Neuron (in vitro differentiated cells): ENCODE measurements around the gene FAM234A.

Experiments used
- H2AFZ ChIP-seq: one replicate; pipeline ENCODE4 v1.6.1; 2013; ENCODE audit warnings: low read depth, mild to moderate bottlenecking, inconsistent platforms, low read length, moderate library complexity
- H3K27me3 ChIP-seq: one replicate; pipeline ENCODE4 v1.6.1; 2013; ENCODE audit warnings: low read length; ENCODE audit not compliant: insufficient read depth
- H3K36me3 ChIP-seq: one replicate; pipeline ENCODE4 v1.6.1; 2013; ENCODE audit warnings: low read length; ENCODE audit not compliant: insufficient read depth
- H3K4me1 ChIP-seq: one replicate; pipeline ENCODE4 v1.6.1; 2013; ENCODE audit warnings: low read length; ENCODE audit not compliant: insufficient read depth
- H3K4me3 ChIP-seq: 2 replicates; pipeline ENCODE4 v1.5.1; 2013; ENCODE audit warnings: mild to moderate bottlenecking, low read length, moderate library complexity
- H3K9me3 ChIP-seq: one replicate; pipeline ENCODE4 v1.6.1; 2013; ENCODE audit warnings: low read length

FAM234A gene

GRCh38 chr16:293043-293775 lies 58.6 kb downstream of the FAM234A start:
- Histone ChIP-seq H3K4me1 (no peaks in the 10 kb centered on the region), H3K4me3 (no peak overlapping the region), H3K27me3 (no peaks in the 10 kb centered on the region), H3K9me3 (peaks cover 3% of the 10 kb centered on the region), H3K36me3 (peaks cover 59% of the 10 kb centered on the region), H2AFZ (no peak overlapping the region)

- Histone ChIP-seq H3K4me1 (no peaks in the 10 kb centered on the region), H3K4me3 (no peak overlapping the region), H3K9me3 (no peaks in the 10 kb centered on the region), H2AFZ (no peak overlapping the region), H3K36me3 (peaks cover 40% of the 10 kb centered on the region), H3K27me3 (no peaks in the 10 kb centered on the region)
These were observed 61.7 kb downstream of the FAM234A start for GRCh38 chr16:296276-296675.

DNA sequence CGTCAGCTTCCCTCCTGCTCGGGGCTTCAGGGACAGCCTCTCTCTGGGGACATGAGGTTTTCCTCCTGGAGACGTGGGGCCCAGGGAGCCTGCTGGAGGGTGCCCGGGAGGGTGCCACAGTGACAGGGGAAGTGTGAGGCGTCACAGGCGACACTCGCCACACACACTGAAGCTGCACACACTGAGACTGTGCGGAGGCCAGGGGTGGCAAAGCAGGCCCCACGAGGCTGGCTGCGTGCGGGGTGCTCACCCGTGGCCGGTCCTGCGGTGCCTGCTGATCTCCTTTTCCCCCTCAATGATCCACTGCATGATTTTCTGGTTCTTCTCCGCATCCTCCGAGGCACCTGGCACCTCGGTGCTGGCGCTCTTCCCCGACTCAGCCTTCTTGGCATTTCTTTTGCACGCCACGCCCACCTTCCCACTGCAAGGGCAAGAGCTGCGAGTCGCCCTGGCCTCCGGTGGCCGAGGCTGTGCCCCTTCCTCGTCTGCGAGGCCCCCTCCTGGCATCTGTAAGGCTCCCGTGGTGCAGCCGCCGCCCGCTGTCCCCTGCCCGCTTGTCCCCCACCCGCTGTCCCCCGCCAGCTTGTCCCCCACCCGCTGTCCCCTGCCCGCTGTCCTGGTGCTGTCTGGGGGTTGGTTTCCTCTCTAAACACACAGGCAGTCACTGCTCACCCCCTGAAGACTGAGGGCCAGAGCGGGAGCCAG lies 62.3 kb downstream of the FAM234A start:
- Histone ChIP-seq H3K4me3 (no peak overlapping the region), H3K27me3 (no peaks in the 10 kb centered on the region), H3K36me3 (peaks cover 35% of the 10 kb centered on the region), H3K9me3 (no peaks in the 10 kb centered on the region), H2AFZ (no peak overlapping the region), H3K4me1 (no peaks in the 10 kb centered on the region)

DNA sequence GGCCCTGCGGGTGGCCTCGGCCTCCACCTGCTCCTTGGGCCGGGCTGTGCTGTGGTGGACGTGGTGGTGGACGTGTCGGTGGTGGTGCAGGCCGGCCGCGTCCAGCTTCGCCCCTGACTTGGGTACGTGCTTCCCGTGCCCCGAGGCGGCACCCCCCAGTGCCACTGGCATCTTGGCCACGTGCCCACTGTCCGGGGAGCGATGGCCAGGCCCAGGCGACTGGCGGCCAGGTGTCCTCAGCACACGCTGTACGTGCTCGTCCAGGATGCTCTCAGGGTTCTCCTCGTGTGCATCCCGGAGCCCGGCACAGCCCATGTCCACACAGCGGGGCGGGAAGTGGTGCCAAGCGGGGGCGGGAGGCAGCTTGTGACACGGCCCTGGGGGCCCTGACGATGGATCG lies 63.2 kb downstream of the FAM234A start:
- no peak overlapping the region for H2AFZ ChIP-seq
- no peak overlapping the region for H3K4me3 ChIP-seq
- H3K27me3 ChIP-seq = no peaks in the 10 kb centered on the region
- no peaks in the 10 kb centered on the region for H3K9me3 ChIP-seq
- peaks cover 33% of the 10 kb centered on the region for H3K36me3 ChIP-seq
- H3K4me1 ChIP-seq = no peaks in the 10 kb centered on the region

GRCh38 chr16:301235-301634 lies 66.6 kb downstream of the FAM234A start:
- no peaks in the 10 kb centered on the region for H3K9me3 ChIP-seq
- no peaks in the 10 kb centered on the region for H3K4me1 ChIP-seq
- H2AFZ ChIP-seq = no peak overlapping the region
- H3K4me3 ChIP-seq = no peak overlapping the region
- H3K27me3 ChIP-seq = no peaks in the 10 kb centered on the region
- peaks cover 34% of the 10 kb centered on the region for H3K36me3 ChIP-seq

- Histone ChIP-seq H3K36me3 (peaks cover 35% of the 10 kb centered on the region), H2AFZ (no peak overlapping the region), H3K4me3 (no peak overlapping the region), H3K9me3 (no peaks in the 10 kb centered on the region), H3K4me1 (no peaks in the 10 kb centered on the region), H3K27me3 (no peaks in the 10 kb centered on the region)
These were observed 67.3 kb downstream of the FAM234A start for GRCh38 chr16:301950-302349.

DNA sequence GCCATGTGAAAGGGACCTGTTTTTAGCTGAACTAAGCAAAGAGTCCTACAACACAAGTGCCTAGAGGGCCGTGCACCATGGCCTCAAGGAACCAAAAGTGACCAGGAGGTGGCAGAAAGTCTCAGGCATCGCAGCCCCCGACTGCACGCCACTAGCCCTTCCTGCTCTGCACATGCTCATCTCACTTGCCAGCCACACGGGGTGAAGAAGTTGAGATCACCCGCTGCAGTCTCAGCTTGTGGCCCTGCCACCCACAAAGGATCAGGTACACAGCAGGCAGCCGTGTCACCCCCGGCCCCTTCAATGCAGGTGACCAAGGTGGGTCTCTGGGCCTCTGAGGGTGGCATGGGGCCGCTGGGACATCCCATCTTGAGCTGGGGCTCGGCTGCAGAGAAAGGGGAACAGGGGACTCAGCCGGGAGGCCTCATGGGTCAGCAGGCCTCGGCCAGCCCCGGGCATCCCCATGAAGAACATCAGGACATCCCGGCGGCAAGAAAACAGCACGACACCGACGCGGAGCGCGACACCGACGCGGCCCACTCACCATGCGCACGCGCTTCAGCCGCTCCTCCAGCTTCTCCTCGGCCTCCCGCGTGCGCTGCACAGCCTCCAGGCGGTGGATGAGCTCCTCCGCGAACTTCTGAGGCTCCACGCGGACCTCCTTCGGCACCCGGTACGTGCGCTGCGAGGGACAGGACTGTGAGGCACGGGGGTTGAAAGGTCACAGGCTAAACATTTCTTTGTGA lies 69.3 kb downstream of the FAM234A start:
- Histone ChIP-seq H2AFZ (no peak overlapping the region), H3K27me3 (no peaks in the 10 kb centered on the region), H3K9me3 (no peaks in the 10 kb centered on the region), H3K4me3 (no peak overlapping the region), H3K4me1 (no peaks in the 10 kb centered on the region), H3K36me3 (peaks cover 39% of the 10 kb centered on the region)

GRCh38 chr16:305916-306626 lies 71.5 kb downstream of the FAM234A start:
- H3K36me3 ChIP-seq = peaks cover 43% of the 10 kb centered on the region
- no peaks in the 10 kb centered on the region for H3K27me3 ChIP-seq
- H3K9me3 ChIP-seq = no peaks in the 10 kb centered on the region
- no peak overlapping the region for H2AFZ ChIP-seq
- H3K4me3 ChIP-seq = no peak overlapping the region
- H3K4me1 ChIP-seq = no peaks in the 10 kb centered on the region

DNA sequence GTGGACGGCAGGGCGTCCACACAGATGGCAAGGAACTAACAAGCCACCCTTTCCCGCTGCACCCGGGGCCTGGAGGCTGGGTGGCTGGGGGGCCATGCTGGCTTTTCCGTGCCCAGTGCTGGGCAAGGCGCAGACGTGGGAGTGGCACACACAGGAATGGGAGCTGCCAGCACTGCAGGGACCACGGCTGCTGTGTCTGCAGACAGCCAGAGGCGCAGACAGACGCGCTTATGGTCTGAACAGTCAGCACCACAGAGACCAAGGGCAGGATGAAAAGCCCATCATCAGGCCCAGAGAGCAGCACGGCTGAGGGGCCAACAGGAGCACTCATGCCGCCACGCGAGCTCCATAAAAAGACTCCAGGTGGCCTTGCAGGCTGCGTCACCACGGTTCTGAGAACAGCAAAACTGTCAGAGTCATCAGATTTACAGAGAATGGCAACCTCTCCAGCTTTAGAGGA lies 72.3 kb downstream of the FAM234A start:
- no peak overlapping the region for H2AFZ ChIP-seq
- H3K36me3 ChIP-seq = peaks cover 46% of the 10 kb centered on the region

DNA sequence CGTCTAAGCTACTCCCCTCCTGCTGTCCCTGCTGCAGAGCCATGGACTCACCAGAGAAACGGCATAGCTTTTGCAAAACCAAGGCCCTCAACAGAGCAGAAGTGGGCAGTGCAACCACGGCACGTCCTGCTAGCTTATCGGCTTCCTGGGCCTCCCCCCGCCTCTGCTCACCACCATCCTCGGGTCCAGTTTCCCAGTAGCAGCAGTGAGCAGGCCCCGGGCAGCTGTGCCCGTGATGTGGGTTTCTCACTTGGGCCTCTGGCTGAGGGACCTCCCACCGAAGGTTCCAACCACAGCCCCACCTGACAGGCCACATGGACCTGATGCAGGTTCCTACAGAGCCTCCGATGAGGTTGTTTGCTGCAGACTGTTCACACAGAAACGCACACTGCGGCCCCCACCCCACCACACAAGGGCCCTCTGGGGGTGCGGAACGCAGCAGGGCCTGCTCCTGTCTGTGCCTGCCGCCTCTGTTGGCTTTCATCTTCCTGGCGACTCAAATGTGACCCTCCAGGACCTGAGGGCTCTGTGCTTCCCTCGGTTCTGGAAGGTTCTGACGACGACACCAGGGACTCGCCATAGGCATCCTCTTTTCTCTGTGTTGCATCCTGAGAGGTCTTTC lies 73.2 kb downstream of the FAM234A start:
- Histone ChIP-seq H3K36me3 (peaks cover 48% of the 10 kb centered on the region), H3K27me3 (no peaks in the 10 kb centered on the region), H3K9me3 (no peaks in the 10 kb centered on the region), H3K4me3 (no peak overlapping the region), H2AFZ (no peak overlapping the region), H3K4me1 (no peaks in the 10 kb centered on the region)

More for the DNA sequence above, 72.3 kb downstream of the FAM234A start:
- Histone ChIP-seq H3K27me3 (no peaks in the 10 kb centered on the region), H3K4me1 (no peaks in the 10 kb centered on the region), H3K4me3 (no peak overlapping the region), H3K9me3 (no peaks in the 10 kb centered on the region)

DNA sequence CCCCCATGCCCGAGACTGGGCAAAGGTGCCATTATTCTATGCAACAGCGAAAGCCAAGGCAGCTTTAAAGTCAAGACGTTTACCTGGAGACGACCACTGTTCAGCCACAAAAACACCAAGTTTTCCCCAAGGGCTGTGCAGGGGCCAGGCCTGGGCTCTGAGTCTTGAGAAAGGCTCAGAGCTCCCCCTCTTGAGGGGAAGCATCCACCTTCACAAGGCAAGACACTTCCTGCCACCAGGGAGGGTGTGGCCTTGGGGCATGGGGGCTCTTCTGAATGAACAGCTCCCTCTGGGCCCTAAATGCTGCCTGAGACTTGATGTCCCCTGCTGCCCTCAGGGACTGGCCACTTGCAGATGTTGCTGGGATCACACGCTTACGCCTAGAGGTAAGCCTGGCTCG lies 74.9 kb downstream of the FAM234A start:
- H2AFZ ChIP-seq = no peak overlapping the region
- H3K27me3 ChIP-seq = no peaks in the 10 kb centered on the region
- H3K9me3 ChIP-seq = no peaks in the 10 kb centered on the region
- H3K4me3 ChIP-seq = no peak overlapping the region
- H3K4me1 ChIP-seq = no peaks in the 10 kb centered on the region
- H3K36me3 ChIP-seq = peaks cover 55% of the 10 kb centered on the region

DNA sequence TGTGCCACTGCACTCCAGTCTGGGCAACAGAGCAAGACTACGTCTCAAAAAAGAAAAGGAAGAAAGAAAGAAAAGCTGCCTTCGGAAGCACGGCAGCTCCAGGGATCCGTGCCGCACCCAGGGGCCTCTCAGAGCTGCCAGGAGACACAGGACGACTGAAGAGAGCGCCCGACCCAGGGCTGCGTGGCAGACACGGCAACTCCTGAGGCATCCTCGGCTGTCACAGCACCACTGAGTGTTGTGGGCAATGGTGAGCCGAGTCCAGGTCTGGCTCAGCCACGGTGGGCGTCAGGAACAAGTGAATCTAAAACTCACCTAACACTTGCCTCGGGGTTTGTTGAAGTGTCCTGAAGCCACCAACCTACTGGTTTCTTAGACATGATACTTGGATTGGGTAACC lies 77.1 kb downstream of the FAM234A start:
- no peak overlapping the region for H2AFZ ChIP-seq
- H3K27me3 ChIP-seq = no peaks in the 10 kb centered on the region
- no peaks in the 10 kb centered on the region for H3K9me3 ChIP-seq
- peaks cover 49% of the 10 kb centered on the region for H3K36me3 ChIP-seq
- no peak overlapping the region for H3K4me3 ChIP-seq
- H3K4me1 ChIP-seq = no peaks in the 10 kb centered on the region
